Psoas muscle (tissue), 8 donors: Measurements from ENCODE around the gene TENM4. TPM values are rescaled to one million over a fixed set of nuclear protein-coding genes. Genes with fewer than 3 reads are reported as not detected.
"Not testable (repeated sequence)": the region's sequence is repeated elsewhere in the genome, so short reads cannot be mapped to it uniquely, and the experiment has no call there.

Source experiments
- ATAC-seq, 4 donors: fragments of 200-7000 bp; cut with Tn5 transposase; one replicate each; pipeline ENCODE4 v1.9.1; 2020; ENCODE audit warnings: moderate library complexity in 3 of 4, mild to moderate bottlenecking in 2 of 4
- DNase-seq, 2 donors: peaks; one replicate each; pipeline ENCODE4 v3.0.0-alpha.2; 2020
- H3K27ac ChIP-seq: fragments of 200-600 bp; one replicate; pipeline ENCODE4 v1.8.0; 2022
- H3K27me3 ChIP-seq, 3 donors: fragments of 200-600 bp in 1 of 3; one replicate each; pipeline versions ENCODE4 v1.6.1 to v1.8.0; 2013 to 2022; ENCODE audit warnings: low read length in 2 of 3, mild to moderate bottlenecking in 2 of 3, moderate library complexity in 1 of 3; ENCODE audit not compliant: insufficient read depth in 3 of 3
- H3K36me3 ChIP-seq, 2 donors: fragments of 200-600 bp in 1 of 2; one replicate each; pipeline versions ENCODE4 v1.6.1 to v1.8.0; 2013 to 2022; ENCODE audit warnings: low read depth in 1 of 2, mild to moderate bottlenecking in 1 of 2, moderate library complexity in 1 of 2; ENCODE audit not compliant: insufficient read depth in 1 of 2
- H3K4me1 ChIP-seq: fragments of 200-600 bp; one replicate; pipeline ENCODE4 v1.8.0; 2022
- H3K4me3 ChIP-seq: fragments of 200-600 bp; one replicate; pipeline ENCODE4 v1.8.0; 2022; ENCODE audit warnings: mild to moderate bottlenecking
- H3K9me3 ChIP-seq: fragments of 200-600 bp; one replicate; pipeline ENCODE4 v1.8.0; 2022
- WGBS, 3 donors: extraction: QIAGEN DNeasy Blood & Tissue Kit; methylation state at CpG; one replicate each; pipeline versions ENCODE4 v1.1.6 to v1.1.7; 2013; 5-methylcytosine and 5-hydroxymethylcytosine counted together
- intact Hi-C, 2 donors: fragments of 100-400 bp; cut with DNase I; formaldehyde crosslinking; loops; one replicate each; pipeline versions ENCODE4 v1.11.0 to v1.14.2; 2022
- polyA plus RNA-seq, 3 donors: library from polyadenylated mRNA; stranded (reverse); fragments of 200-250 nt; gene quantifications; one replicate each; pipeline ENCODE4 v1.2.3, GENCODE V29; 2013
- total RNA-seq, 4 donors: library from RNA; stranded (reverse); fragmentation: NEBNext Ultra II Directional in 2 of 4; extraction: Animal tissue kit (Norgen Biotek cat#: 25700) in 2 of 4; gene quantifications; one replicate each; pipeline versions ENCODE4 v1.2.1 to v1.2.4, GENCODE V29; 2021 to 2023
- TF ChIP-seq, protein P1 (sequence below): fragments of 200-600 bp; IDR thresholded peaks from one replicate; pipeline ENCODE4 v1.8.0; 2022; ENCODE audit warnings: antibody characterized with exemption
- donor health status: healthy with polysubstance abuse.
- donor health status: DM: no; HTN: no; CAD: no; lungs with moderate emphysema.
- donor health status: Bipolar disorder and iron deficiency.
- donor health status: healthy.
- donor health status: DM: yes; HTN: yes; CAD: no.
- donor health status: DM: no; HTN: no; CAD: no.
- donor health status: DM: no; HTN: no; CAD: no.
- donor health status: DM: yes; HTN: yes; CAD: no.

The TENM4 gene
- total and polyA plus RNA-seq, 7 donors = 0.05 to 1.7 (median 0.48) TPM

DNA sequence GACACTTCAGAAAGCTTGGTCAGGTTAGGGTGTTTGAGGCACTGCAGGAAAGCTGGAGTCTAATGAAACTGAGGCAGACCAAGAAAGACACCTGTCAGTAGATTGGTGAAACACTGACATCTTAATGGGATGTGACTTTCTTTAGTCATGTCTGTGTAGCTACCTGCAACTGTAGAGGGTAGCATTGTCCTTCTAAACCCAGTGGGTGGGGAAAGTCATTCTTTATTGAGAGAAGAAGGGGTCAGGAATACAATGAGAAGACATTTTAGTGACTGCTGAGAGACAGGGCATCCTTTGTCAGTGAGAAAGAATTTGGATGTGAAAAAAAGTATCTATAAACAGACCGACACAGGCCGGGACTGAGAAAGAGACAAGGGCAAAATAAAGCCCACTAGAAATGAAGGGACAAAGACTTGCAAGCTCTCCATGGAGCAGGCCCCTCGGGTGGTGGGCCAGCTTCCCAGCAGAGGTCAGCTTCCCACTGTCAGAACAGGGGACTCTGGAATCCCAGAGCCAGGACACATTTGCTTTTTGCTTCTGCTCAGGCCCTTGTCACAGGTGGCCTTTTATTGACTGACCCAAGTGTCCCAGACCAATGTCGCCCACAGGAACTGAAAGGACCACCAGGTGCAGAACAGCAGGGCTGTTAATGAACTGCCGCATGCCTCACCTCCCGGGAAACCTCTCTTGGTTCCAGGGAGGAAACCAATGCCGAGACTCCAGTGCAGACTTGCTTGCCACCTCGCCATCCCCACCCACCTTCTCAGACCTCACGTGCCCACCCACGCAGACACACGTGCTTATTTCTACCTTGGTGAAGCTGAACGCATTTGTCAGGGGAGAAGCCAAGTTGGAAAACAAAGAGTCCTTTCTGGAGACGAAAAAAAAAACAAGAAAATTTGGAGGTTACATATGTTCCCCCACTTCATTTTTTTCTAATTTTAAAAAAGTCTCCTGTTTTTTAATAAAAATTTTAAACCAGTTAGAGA lies 212.8 kb downstream of the TENM4 start:
- DNase-seq (no peak), ATAC-seq (no peak)
- TF ChIP-seq, protein P1, sequence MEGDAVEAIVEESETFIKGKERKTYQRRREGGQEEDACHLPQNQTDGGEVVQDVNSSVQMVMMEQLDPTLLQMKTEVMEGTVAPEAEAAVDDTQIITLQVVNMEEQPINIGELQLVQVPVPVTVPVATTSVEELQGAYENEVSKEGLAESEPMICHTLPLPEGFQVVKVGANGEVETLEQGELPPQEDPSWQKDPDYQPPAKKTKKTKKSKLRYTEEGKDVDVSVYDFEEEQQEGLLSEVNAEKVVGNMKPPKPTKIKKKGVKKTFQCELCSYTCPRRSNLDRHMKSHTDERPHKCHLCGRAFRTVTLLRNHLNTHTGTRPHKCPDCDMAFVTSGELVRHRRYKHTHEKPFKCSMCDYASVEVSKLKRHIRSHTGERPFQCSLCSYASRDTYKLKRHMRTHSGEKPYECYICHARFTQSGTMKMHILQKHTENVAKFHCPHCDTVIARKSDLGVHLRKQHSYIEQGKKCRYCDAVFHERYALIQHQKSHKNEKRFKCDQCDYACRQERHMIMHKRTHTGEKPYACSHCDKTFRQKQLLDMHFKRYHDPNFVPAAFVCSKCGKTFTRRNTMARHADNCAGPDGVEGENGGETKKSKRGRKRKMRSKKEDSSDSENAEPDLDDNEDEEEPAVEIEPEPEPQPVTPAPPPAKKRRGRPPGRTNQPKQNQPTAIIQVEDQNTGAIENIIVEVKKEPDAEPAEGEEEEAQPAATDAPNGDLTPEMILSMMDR = no peak
- no peaks in the 10 kb centered on the region for H3K9me3 ChIP-seq
- 66 to 73% (median 69%) methylated on average over 13 of the region's 13 CpGs for WGBS, 3 donors
- intact Hi-C loops = no loop called here
- no peaks in the 10 kb centered on the region for H3K27me3 ChIP-seq
- no peaks in the 10 kb centered on the region for H3K4me1 ChIP-seq
- no peaks in the 10 kb centered on the region for H3K36me3 ChIP-seq
- no peak overlapping the region for H3K4me3 ChIP-seq
- H3K27ac ChIP-seq = no peak overlapping the region

DNA sequence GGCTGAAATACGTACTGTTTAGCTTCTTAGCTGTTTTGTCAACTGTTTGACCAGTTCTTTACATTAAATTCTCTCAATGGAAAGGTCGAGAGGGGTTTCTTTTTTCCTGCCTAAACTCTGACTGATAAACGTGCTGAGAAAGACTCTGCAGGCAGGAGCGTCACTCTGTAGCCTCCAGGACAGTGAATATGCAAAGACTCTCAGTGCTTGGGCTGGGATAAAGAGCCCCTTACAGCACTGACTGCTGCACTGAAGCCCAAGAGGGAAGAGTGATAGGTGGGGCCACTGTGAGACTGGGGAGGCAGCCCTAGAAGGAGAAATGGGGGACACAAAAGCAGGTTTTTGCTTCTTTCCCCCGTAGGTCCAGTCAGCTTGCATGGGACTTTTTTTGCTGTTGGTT lies 213.5 kb downstream of the TENM4 start:
- WGBS, 3 donors = 74 to 82% (median 77%) methylated on average over 5 of the region's 5 CpGs
- no peaks in the 10 kb centered on the region for H3K27me3 ChIP-seq
- DNase-seq = no peak
- no peak overlapping the region for H3K27ac ChIP-seq
- ATAC-seq = no peak
- TF ChIP-seq, protein P1 = no peak
- H3K4me1 ChIP-seq = no peaks in the 10 kb centered on the region
- H3K4me3 ChIP-seq = no peak overlapping the region
- H3K36me3 ChIP-seq = no peaks in the 10 kb centered on the region
- intact Hi-C loops = no loop called here
- H3K9me3 ChIP-seq = no peaks in the 10 kb centered on the region

DNA sequence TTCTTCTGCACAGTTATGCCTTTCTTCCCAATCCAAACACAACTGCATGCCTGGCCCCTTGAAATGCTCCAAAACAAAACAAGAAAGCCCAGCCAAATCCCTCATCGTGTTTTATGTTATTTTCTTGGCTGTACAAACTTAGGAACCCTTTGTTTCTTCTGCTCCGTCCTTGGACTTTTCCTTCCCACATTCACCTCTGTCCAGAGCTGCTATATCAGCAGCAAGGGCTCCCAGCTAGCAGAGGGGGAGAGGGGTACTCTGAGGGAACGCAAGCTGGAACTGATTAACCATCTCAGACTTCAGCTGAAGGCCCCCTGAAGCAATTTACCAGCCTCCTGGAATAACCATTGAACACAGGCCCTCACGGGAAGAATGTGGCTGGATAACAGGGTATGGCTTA lies 214.7 kb downstream of the TENM4 start:
- ATAC-seq (no peak), DNase-seq (no peak)
- TF ChIP-seq, protein P1 = no peak
- Histone ChIP-seq H3K9me3 (no peaks in the 10 kb centered on the region), H3K4me1 (no peaks in the 10 kb centered on the region), H3K4me3 (no peak overlapping the region), H3K36me3 (no peaks in the 10 kb centered on the region), H3K27me3 (no peaks in the 10 kb centered on the region), H3K27ac (no peak overlapping the region)
- intact Hi-C loops = no loop called here
- WGBS, 3 donors = 56 to 61% (median 57%) methylated on average over 4 of the region's 4 CpGs

DNA sequence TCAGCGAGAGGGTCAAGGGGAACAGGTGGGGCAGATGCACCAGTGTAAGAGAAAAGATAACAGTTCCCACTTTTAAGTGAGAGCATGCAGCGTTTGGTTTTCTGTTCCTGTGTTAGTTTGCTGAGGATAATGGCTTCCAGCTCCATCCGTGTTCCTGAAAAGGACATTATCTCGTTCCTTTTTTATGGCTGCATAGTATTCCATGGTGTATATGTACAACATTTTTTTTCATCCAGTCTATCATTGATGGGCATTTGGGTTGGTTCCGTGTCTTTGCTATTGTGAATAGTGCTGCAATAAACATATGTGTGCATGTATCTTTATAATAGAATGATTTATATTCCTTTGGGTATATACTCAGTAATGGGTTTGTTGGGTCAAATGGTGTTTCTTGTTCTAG lies 218.7 kb downstream of the TENM4 start:
- 92 to 96% (median 94%) methylated on average over 5 of the region's 5 CpGs for WGBS, 3 donors
- H3K9me3 ChIP-seq, intact Hi-C loops, ATAC-seq, H3K27me3 ChIP-seq, H3K36me3 ChIP-seq, H3K4me1 ChIP-seq, H3K27ac ChIP-seq, DNase-seq, H3K4me3 ChIP-seq: not testable (repeated sequence)

DNA sequence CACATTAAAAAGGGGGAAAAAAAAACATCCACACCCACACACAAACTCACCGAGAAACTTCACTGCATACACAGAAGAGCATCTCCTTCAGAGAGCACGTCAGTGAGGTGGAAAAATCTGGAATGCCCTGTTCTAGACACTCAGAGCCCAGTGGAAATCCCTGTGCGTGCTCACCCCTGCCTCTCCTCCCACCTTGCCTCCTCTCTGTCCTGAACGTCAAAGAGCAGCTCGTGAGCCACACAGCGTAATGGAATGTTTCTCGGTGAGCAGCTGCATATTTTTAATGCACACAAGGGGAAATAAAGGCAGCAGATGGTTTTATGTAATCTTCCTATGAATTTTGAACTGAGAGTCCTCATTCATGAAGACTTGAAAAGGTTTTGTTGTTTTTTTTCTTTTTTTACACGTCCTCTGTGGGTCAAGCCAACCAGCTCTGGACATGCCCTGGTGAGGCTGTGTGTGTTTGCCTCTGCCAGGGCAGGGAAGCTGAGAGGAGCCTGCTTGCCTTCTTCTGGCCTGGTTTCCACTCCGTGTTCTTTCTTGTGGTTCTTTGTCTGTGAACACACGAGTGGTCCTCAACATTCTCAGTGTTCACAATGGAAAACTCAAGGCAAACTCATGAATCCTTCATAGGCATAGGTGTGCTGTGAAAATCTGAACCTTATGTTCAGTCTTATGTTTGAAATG lies 219.2 kb downstream of the TENM4 start:
- TF ChIP-seq, protein P1 = no peak
- Histone ChIP-seq H3K27me3 (no peaks in the 10 kb centered on the region), H3K4me1 (no peaks in the 10 kb centered on the region), H3K9me3 (no peaks in the 10 kb centered on the region), H3K36me3 (no peaks in the 10 kb centered on the region), H3K4me3 (no peak overlapping the region), H3K27ac (no peak overlapping the region)
- DNase-seq (no peak), ATAC-seq (no peak)
- intact Hi-C loops = no loop called here
- WGBS, 3 donors = 69 to 83% (median 74%) methylated on average over 10 of the region's 10 CpGs
